PC-3 (cell line): Measurements from ENCODE around the gene GKN1. TPM values are rescaled to one million over a fixed set of nuclear protein-coding genes. Genes with fewer than 3 reads are reported as not detected.

ENCODE experiments used
- ATAC-seq: fragments of 200-7000 bp; cut with Tn5 transposase; 2 replicates; pipeline ENCODE4 v1.9.1; 2020; ENCODE audit warnings: mild to moderate bottlenecking, moderate library complexity
- BruUV-seq: library from RNA; stranded (reverse); fragments of 400-500 nt; replicated peaks from 2 replicates; lab custom pipeline; 2021; lab: Mats Ljungman, UMichigan
- CTCF ChIA-PET: fragments of 300-600 bp; sonication (Branson Sonifier 250); formaldehyde crosslinking; loops from one replicate; lab custom pipeline; 2022; ENCODE audit warnings: antibody characterized with exemption; lab: Charles Lee
- POLR2A ChIA-PET: fragments of 300-600 bp; sonication (Branson Sonifier 250); formaldehyde crosslinking; loops from one replicate; lab custom pipeline; 2022; ENCODE audit warnings: antibody characterized with exemption; ENCODE audit not compliant: unreplicated experiment; lab: Charles Lee
- DNase-seq: peaks from one replicate; pipeline ENCODE4 v3.0.0-alpha.2; 2015
- H2AFZ ChIP-seq: fragments of 300-600 bp; sonication (generic); 2 replicates; pipeline ENCODE4 v1.6.0; 2016; ENCODE audit warnings: antibody characterized with exemption, low read length
- H3F3A ChIP-seq: fragments of 300-600 bp; sonication (generic); one replicate; pipeline ENCODE4 v1.6.0; 2017; ENCODE audit warnings: antibody characterized with exemption, low read length, control low read depth, mild to moderate bottlenecking; ENCODE audit not compliant: unreplicated experiment
- H3K27ac ChIP-seq: fragments of 300-600 bp; sonication (generic); 2 replicates; pipeline ENCODE4 v1.5.1; 2016; ENCODE audit warnings: mild to moderate bottlenecking, low read length
- H3K27me3 ChIP-seq: fragments of 300-600 bp; sonication (generic); 2 replicates; pipeline ENCODE4 v1.6.1; 2016; ENCODE audit warnings: low read length, mixed read lengths
- H3K36me3 ChIP-seq: fragments of 300-600 bp; sonication (generic); 2 replicates; pipeline ENCODE4 v1.6.1; 2016; ENCODE audit warnings: low read depth, mixed run types, low read length, mixed read lengths
- H3K4me1 ChIP-seq: fragments of 300-600 bp; sonication (generic); 2 replicates; pipeline ENCODE4 v1.5.1; 2016; ENCODE audit warnings: low read length; ENCODE audit not compliant: insufficient read depth
- H3K4me2 ChIP-seq: fragments of 300-600 bp; sonication (generic); 2 replicates; pipeline ENCODE4 v1.6.0; 2016; ENCODE audit warnings: low read length
- H3K4me3 ChIP-seq: fragments of 300-600 bp; sonication (generic); 2 replicates; pipeline ENCODE4 v1.5.1; 2016; ENCODE audit warnings: mild to moderate bottlenecking, low read length, mixed read lengths
- H3K79me2 ChIP-seq: fragments of 300-600 bp; sonication (generic); 2 replicates; pipeline ENCODE4 v1.6.1; 2017; ENCODE audit warnings: low read length, mixed read lengths
- H3K9ac ChIP-seq: fragments of 300-600 bp; sonication (generic); 2 replicates; pipeline ENCODE4 v1.6.0; 2016; ENCODE audit warnings: mild to moderate bottlenecking, low read length
- H3K9me2 ChIP-seq: fragments of 300-600 bp; sonication (generic); replicated peaks from 2 replicates; pipeline ENCODE4 v1.6.1; 2016; ENCODE audit warnings: mixed run types, low read length, mixed read lengths
- H3K9me3 ChIP-seq: fragments of 300-600 bp; sonication (generic); 2 replicates; pipeline ENCODE4 v1.6.1; 2016; ENCODE audit warnings: low read length, mixed read lengths
- H4K20me1 ChIP-seq: fragments of 300-600 bp; sonication (generic); 2 replicates; pipeline ENCODE4 v1.6.1; 2016; ENCODE audit warnings: low read length, mixed read lengths
- EZH2 ChIP-seq: fragments of 300-600 bp; sonication (generic); IDR thresholded peaks from one replicate; pipeline ENCODE4 v1.6.1; 2017; ENCODE audit warnings: antibody characterized with exemption, mild to moderate bottlenecking, low read length; ENCODE audit not compliant: unreplicated experiment
- EZH2phosphoT487 ChIP-seq: fragments of 300-600 bp; sonication (generic); IDR thresholded peaks from 2 replicates; pipeline ENCODE4 v1.6.1; 2018; ENCODE audit warnings: mild to moderate bottlenecking, antibody characterized with exemption, low read length, borderline replicate concordance
- intact Hi-C: fragments of 100-400 bp; cut with micrococcal nuclease; formaldehyde crosslinking; loops from 2 replicates; pipeline ENCODE4 v1.9.0; 2023
- total RNA-seq: library from RNA; depleted of rRNA; stranded (reverse); fragments of >200 nt; gene quantifications from 2 replicates; pipeline ENCODE4 v1.2.3, GENCODE V29; 2014
- TF ChIP-seq, protein P1 (sequence below): fragments of 300-600 bp; sonication (generic); conservative IDR thresholded peaks from 2 replicates; pipeline ENCODE4 v1.5.1; 2017; ENCODE audit warnings: antibody characterized with exemption, low read depth, mild to moderate bottlenecking, low read length

GKN1 gene
- total RNA-seq, 1 experiment from 2014 or later: not detected

DNA sequence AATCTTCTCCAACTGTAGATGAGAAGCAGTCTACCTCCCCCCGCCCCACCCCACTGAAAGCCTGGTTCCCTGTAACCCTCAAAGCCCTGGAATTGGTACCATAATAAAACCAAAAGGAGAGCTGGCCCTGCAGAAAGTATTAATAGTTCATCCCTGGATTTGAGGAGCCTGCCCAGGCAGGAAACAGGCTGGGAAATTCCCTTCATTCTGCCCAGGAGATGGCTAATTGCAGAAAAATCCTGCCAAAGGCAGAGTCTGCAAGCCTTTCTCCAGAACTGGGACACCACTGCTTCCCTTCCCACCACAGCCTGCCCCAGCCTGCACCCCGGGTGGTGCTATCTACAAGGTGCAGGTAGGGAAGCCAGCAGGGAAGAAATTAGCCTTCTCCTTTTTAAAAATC is 38.0 kb upstream of the GKN1 start:
- Histone ChIP-seq H3K4me3 (no peak overlapping the region), H3K9me2 (no peaks in the 10 kb centered on the region), H3K36me3 (no peaks in the 10 kb centered on the region), H3K79me2 (no peaks in the 10 kb centered on the region), H2AFZ (peak overlapping the region; percentile 49; the same call in 1 of the 2 replicates), H3K4me2 (no peak overlapping the region), H3K9ac (no peak overlapping the region), H3K27ac (no peak overlapping the region), H3F3A (no peaks in the 10 kb centered on the region), H4K20me1 (no peaks in the 10 kb centered on the region), H3K9me3 (no peaks in the 10 kb centered on the region), H3K4me1 (peaks cover 8% of the 10 kb centered on the region; the same call in 1 of the 2 replicates), H3K27me3 (no peaks in the 10 kb centered on the region)
- ChIA-PET CTCF (interaction anchor here (0.8 kb wide), 1 partner anchor 11 kb away, joined by 3 read pairs; no protein-coding TSS in a partner anchor), POLR2A (no interaction called here)
- no TSS peak for BruUV-seq
- peak; percentile 57 for ATAC-seq
- intact Hi-C loops: no loop called here
- TF ChIP-seq, protein P1, sequence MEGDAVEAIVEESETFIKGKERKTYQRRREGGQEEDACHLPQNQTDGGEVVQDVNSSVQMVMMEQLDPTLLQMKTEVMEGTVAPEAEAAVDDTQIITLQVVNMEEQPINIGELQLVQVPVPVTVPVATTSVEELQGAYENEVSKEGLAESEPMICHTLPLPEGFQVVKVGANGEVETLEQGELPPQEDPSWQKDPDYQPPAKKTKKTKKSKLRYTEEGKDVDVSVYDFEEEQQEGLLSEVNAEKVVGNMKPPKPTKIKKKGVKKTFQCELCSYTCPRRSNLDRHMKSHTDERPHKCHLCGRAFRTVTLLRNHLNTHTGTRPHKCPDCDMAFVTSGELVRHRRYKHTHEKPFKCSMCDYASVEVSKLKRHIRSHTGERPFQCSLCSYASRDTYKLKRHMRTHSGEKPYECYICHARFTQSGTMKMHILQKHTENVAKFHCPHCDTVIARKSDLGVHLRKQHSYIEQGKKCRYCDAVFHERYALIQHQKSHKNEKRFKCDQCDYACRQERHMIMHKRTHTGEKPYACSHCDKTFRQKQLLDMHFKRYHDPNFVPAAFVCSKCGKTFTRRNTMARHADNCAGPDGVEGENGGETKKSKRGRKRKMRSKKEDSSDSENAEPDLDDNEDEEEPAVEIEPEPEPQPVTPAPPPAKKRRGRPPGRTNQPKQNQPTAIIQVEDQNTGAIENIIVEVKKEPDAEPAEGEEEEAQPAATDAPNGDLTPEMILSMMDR: no peak
- TF ChIP-seq EZH2phosphoT487 (no peak), EZH2 (no peak)
- DNase-seq: peak; percentile 40

DNA sequence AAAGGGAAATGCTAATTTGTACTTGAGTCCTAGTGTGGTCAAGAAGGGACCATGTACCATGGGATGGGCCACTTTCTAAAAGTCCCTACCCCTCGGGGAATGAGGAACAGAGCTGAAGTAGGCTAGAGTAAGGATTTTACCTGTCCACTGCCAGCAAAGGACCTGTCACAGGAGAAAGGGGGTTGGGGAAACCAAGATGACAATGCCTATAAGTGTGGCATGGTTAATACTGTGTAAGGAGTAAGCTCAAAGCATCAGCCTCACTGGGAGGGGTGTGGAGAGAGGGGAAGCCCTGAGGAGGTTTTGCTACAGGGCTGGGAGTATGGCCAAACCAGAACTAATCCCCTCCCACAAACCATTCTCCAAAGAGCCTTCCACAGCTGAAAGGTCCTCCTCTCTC is 37.5 kb upstream of the GKN1 start:
- Histone ChIP-seq H3K79me2 (no peaks in the 10 kb centered on the region), H2AFZ (peak overlapping the region; percentile 49; the same call in 1 of the 2 replicates), H3K4me1 (peaks cover 8% of the 10 kb centered on the region; the same call in 1 of the 2 replicates), H3K9me3 (no peaks in the 10 kb centered on the region), H3K9me2 (no peaks in the 10 kb centered on the region), H3K27me3 (no peaks in the 10 kb centered on the region), H4K20me1 (no peaks in the 10 kb centered on the region), H3F3A (no peaks in the 10 kb centered on the region), H3K4me3 (no peak overlapping the region), H3K4me2 (no peak overlapping the region), H3K36me3 (no peaks in the 10 kb centered on the region), H3K27ac (no peak overlapping the region), H3K9ac (no peak overlapping the region)
- DNase-seq (peak; percentile 15), ATAC-seq (no peak; the same call in 1 of the 2 replicates)
- no TSS peak for BruUV-seq
- TF ChIP-seq EZH2 (no peak), EZH2phosphoT487 (no peak)
- TF ChIP-seq, protein P1: no peak
- intact Hi-C loops: no loop called here
- POLR2A ChIA-PET: no interaction called here
- CTCF ChIA-PET: interaction anchor here (0.8 kb wide), 1 partner anchor 11 kb away, joined by 3 read pairs; no protein-coding TSS in a partner anchor

- H3K9ac ChIP-seq: no peak overlapping the region
- peaks cover 8% of the 10 kb centered on the region; the same call in 1 of the 2 replicates for H3K4me1 ChIP-seq
- no TSS peak for BruUV-seq
- intact Hi-C loops: no loop called here
- ChIA-PET POLR2A (no interaction called here), CTCF (no interaction called here)
- no peaks in the 10 kb centered on the region for H3K9me3 ChIP-seq
- no peaks in the 10 kb centered on the region for H3K27me3 ChIP-seq
- TF ChIP-seq EZH2 (no peak), EZH2phosphoT487 (no peak)
- TF ChIP-seq, protein P1: no peak
- H3K36me3 ChIP-seq: no peaks in the 10 kb centered on the region
- H3K4me3 ChIP-seq: no peak overlapping the region
- H3K79me2 ChIP-seq: no peaks in the 10 kb centered on the region
- no peak overlapping the region for H2AFZ ChIP-seq
- DNase-seq (no peak), ATAC-seq (no peak)
- H4K20me1 ChIP-seq: no peaks in the 10 kb centered on the region
- H3K9me2 ChIP-seq: no peaks in the 10 kb centered on the region
- no peak overlapping the region for H3K27ac ChIP-seq
- no peaks in the 10 kb centered on the region for H3F3A ChIP-seq
- no peak overlapping the region for H3K4me2 ChIP-seq
Observed at GRCh38 chr2:68937346-68938055, 36.9 kb upstream of the GKN1 start.
